Measurements from ENCODE around the gene CAST.

Gene CAST

GRCh38 chr5:96772542-96772941, 110.4 kb downstream of the CAST start:
- peaks cover 14% of the 10 kb centered on the region for H3K4me1 Mint-ChIP-seq
- H3K27me3 Mint-ChIP-seq: no peaks in the 10 kb centered on the region
- no peak overlapping the region for H3K4me3 Mint-ChIP-seq
- peaks cover 66% of the 10 kb centered on the region for H3K36me3 Mint-ChIP-seq (ENCODE audit: low read depth)
- no peak for ATAC-seq
- peak overlapping the region; percentile 8 for H3K27ac Mint-ChIP-seq
- DNase-seq: no peak
- no peaks in the 10 kb centered on the region for H3K9me3 Mint-ChIP-seq

DNA sequence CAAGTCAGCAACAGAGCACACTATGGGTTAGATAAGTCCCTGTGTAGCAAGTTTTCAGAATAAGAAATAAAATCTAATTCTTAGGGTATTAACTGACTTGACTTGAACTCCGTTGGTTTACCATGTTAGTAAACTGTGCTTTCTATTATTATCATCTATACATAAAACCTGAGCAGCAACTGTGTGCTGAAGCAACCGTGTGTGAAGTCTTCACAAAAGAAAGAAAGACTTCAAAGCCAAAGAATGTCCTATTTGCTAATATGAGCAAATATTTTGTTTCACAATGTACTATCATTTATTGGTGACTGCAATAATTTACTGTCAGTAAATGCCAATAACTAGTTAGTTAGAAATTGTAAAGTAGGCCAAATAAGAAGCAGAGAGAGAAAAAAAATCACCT, 112.9 kb downstream of the CAST start:
- ATAC-seq (no peak), DNase-seq (no peak)
- peak overlapping the region; percentile 10 for H3K27ac Mint-ChIP-seq
- no peak overlapping the region for H3K4me3 Mint-ChIP-seq
- no peaks in the 10 kb centered on the region for H3K27me3 Mint-ChIP-seq
- no peaks in the 10 kb centered on the region for H3K9me3 Mint-ChIP-seq
- peaks cover 14% of the 10 kb centered on the region for H3K4me1 Mint-ChIP-seq
- H3K36me3 Mint-ChIP-seq (ENCODE audit: low read depth): peaks cover 70% of the 10 kb centered on the region

DNA sequence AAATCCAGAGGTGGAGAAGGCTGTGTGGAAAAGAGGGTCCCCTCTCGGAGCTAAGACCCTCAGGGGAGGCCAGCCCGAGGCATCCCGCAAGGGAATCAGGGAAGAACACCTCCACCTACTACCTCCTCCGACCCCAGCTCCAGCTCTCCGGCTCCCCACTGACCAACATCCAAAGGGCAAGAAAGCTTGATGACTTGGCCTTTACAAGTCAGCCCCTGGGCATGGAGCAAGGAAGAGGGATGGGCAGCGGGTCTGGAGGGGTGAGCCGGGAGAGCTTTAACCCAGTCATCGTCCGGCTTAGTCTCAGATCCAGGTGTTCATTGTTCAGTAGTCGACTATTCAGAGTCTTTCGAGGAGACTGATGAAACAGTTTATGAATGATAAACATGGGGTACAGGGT, 113.5 kb downstream of the CAST start:
- ATAC-seq: no peak
- Mint-ChIP-seq H3K9me3 (no peaks in the 10 kb centered on the region), H3K4me3 (no peak overlapping the region), H3K36me3 (ENCODE audit: low read depth) (peaks cover 72% of the 10 kb centered on the region), H3K4me1 (peaks cover 14% of the 10 kb centered on the region), H3K27ac (no peak overlapping the region), H3K27me3 (no peaks in the 10 kb centered on the region)
- DNase-seq: no peak

DNA sequence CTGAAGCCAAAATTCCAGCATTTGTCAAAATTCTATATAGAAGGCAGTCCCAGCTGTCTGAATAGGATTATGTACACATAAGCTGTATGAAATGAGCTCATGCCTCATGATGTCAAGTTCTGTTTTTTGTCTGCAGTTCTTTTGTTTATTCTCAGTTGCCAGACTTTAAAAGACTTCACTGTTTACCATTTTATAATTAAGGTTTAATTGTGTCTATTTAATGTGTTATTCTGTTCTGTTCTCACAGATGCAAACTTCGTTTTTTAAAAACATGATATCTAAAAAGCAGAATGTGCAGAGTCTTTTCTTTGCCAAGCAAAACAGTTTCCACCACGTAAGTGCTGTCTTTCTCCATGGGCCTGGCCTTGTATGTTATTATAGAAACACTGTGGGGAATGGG, 114.4 kb downstream of the CAST start:
- Mint-ChIP-seq H3K4me3 (no peak overlapping the region), H3K9me3 (no peaks in the 10 kb centered on the region), H3K27ac (no peak overlapping the region), H3K36me3 (ENCODE audit: low read depth) (peaks cover 68% of the 10 kb centered on the region), H3K4me1 (peaks cover 13% of the 10 kb centered on the region), H3K27me3 (no peaks in the 10 kb centered on the region)
- no peak for ATAC-seq
- DNase-seq: no peak

- H3K27ac Mint-ChIP-seq: no peak overlapping the region
- H3K4me1 Mint-ChIP-seq: peaks cover 5% of the 10 kb centered on the region
- no peaks in the 10 kb centered on the region for H3K9me3 Mint-ChIP-seq
- ATAC-seq (no peak), DNase-seq (no peak)
- peaks cover 69% of the 10 kb centered on the region for H3K36me3 Mint-ChIP-seq (ENCODE audit: low read depth)
- no peak overlapping the region for H3K4me3 Mint-ChIP-seq
- no peaks in the 10 kb centered on the region for H3K27me3 Mint-ChIP-seq
These were observed 116.2 kb downstream of the CAST start for GRCh38 chr5:96778409-96778808.

DNA sequence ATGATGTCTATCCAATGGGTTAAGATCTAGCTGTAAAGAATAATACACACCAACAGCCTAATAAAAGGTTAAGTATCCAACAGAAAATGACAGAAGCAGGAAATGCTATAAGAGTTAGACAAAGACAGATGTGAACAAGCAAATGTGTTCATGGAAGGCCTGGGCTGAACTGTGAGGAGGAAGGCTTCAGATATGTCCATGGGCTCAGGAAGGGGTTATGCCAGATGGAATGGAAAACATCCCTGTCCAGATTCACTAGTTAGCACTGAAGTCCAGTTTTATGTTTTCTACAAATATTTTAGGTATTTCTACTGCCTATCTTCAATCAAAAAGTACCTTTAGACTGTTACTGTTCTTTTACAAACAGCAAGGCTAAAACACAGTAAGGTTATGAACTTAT, 118.5 kb downstream of the CAST start:
- Mint-ChIP-seq H3K9me3 (no peaks in the 10 kb centered on the region), H3K27me3 (no peaks in the 10 kb centered on the region), H3K27ac (peak overlapping the region; percentile 57), H3K4me3 (no peak overlapping the region), H3K4me1 (peaks cover 5% of the 10 kb centered on the region), H3K36me3 (ENCODE audit: low read depth) (peaks cover 69% of the 10 kb centered on the region)
- DNase-seq (no peak), ATAC-seq (no peak)

DNA sequence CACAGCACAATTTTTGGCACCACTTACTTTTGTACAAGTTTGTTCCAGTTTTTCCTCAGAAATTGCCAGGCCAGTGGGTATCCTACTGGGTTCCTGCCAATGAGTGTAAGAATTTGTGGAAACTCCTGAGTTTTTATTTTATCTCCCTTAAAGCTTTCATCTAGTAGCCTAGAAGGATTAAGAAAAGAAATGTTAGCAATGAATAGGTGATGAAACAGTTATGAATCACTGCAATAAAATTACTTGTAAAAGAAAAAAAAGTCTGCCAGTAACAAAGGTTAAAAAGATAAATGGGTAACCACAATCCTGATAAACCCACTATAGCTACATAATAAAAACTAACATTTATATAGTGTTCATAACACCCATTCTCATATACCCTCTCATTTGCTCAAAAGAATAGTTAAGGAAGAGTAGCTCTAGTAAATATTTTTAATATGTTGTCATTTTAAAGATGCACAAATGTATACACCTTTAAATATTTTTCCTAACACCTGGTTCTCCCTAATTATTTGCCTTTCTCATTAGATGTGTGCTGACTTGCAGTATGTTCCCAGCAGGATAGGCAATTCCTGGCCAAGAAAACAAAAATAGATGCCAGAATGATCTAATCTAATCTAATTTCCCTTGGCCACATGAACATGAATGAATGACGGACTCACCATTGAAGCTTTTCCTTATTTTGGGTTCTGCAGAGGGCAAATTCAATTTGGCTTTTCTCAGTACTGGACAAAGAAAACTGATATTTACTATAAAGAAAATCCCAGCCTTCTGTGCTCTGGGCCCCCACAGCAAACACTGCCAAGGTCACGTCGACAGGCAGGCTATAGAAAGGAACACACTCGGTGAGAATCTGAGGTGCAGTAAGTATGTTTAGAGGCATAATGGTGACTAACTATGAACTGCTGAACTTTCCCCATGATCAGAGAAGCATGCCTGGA, 119.1 kb downstream of the CAST start:
- Mint-ChIP-seq H3K27ac (peak overlapping the region; percentile 57), H3K27me3 (no peaks in the 10 kb centered on the region), H3K9me3 (no peaks in the 10 kb centered on the region), H3K4me1 (peaks cover 5% of the 10 kb centered on the region), H3K4me3 (no peak overlapping the region), H3K36me3 (ENCODE audit: low read depth) (peaks cover 71% of the 10 kb centered on the region)
- ATAC-seq (no peak), DNase-seq (no peak)

DNA sequence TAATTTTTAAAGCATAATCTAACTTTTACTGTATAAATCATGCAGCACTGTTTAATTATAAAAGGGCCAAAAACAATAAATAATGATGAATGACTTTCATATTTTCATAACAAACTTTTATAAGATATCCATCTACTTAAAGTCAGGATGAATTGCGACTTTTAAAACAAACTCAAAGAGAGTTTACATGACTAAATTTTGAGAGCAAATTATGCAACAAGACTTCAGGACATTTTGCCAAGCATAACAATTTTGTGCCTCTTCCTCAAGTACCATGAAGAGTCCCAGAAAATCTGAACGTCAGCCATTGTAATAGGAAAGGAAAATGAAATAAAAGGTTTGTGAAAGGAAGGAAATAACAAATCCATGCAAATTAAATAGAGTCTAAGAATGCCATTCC, 121.2 kb downstream of the CAST start:
- peak overlapping the region; percentile 15 for H3K27ac Mint-ChIP-seq
- no peak overlapping the region for H3K4me3 Mint-ChIP-seq
- no peak for ATAC-seq
- H3K27me3 Mint-ChIP-seq: no peaks in the 10 kb centered on the region
- H3K4me1 Mint-ChIP-seq: peaks cover 5% of the 10 kb centered on the region
- H3K9me3 Mint-ChIP-seq: no peaks in the 10 kb centered on the region
- peaks cover 66% of the 10 kb centered on the region for H3K36me3 Mint-ChIP-seq (ENCODE audit: low read depth)
- DNase-seq: no peak

GRCh38 chr5:96785326-96786109, 123.3 kb downstream of the CAST start:
- no peak for ATAC-seq
- no peak for DNase-seq
- Mint-ChIP-seq H3K36me3 (ENCODE audit: low read depth) (peaks cover 68% of the 10 kb centered on the region), H3K27ac (peak overlapping the region; percentile 32), H3K4me3 (no peak overlapping the region), H3K9me3 (no peaks in the 10 kb centered on the region), H3K27me3 (no peaks in the 10 kb centered on the region), H3K4me1 (peaks cover 9% of the 10 kb centered on the region)

GRCh38 chr5:96788112-96788749, 126.1 kb downstream of the CAST start:
- H3K9me3 Mint-ChIP-seq: no peaks in the 10 kb centered on the region
- peak; percentile 63 for ATAC-seq

DNA sequence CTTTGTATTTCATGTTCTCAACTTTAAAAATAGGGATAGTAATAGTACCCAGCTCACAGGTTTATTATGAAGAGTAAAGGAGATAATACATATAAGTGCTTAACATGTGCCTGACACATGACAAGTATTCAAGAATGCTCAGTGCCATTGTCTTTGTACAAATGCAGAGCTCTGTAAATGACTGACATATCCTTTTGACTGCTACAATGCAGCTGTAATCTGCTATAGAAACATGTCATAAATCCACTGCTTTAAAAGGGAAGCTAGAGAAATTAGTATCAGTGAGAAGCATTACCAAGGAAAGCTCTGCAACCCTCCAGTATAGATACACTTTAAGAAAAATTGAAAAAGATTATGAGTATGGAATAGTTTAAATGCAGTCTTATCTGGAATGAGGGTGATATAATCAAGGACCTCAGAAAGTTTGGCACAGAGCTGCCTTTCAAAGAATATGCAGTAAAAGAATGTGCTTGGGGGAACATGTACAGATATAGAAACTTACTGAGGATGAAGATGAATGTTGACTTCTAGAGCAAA, 127.7 kb downstream of the CAST start:
- peak overlapping the region; percentile 12 for H3K27ac Mint-ChIP-seq

More at GRCh38 chr5:96788112-96788749, 126.1 kb downstream of the CAST start:
- DNase-seq: no peak
- H3K4me1 Mint-ChIP-seq: peaks cover 4% of the 10 kb centered on the region
- H3K27ac Mint-ChIP-seq: no peak overlapping the region
- H3K4me3 Mint-ChIP-seq: no peak overlapping the region
- no peaks in the 10 kb centered on the region for H3K27me3 Mint-ChIP-seq
- peaks cover 74% of the 10 kb centered on the region for H3K36me3 Mint-ChIP-seq (ENCODE audit: low read depth)

DNA sequence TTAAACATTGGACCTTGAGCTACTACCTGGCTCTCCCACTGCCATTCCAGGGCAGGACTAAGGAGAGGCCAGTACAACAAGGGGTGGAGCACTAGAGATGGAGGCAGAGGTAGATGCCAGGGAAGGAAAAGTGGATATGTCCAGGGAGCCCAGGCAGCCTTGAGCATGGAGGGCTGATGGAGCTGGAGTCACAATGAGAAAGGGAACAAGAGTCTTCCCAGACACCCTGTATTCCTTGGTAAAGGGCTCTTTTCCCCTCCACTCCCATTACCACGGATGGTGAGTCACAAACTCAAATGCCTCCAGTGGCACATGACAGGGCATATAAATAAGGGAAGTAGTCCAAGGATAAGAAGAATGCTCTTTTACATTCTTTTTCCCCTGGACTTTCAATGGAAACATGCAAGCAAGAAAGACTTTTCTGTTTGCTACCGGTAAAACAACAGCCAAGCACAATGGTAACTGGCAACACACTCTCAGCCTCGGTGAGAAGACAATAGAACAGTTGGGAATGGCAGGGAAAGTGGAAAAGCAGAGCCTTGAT, 128.9 kb downstream of the CAST start:
- Mint-ChIP-seq H3K4me3 (no peak overlapping the region), H3K27me3 (no peaks in the 10 kb centered on the region), H3K9me3 (no peaks in the 10 kb centered on the region), H3K36me3 (ENCODE audit: low read depth) (peaks cover 76% of the 10 kb centered on the region), H3K27ac (no peak overlapping the region), H3K4me1 (peaks cover 27% of the 10 kb centered on the region)
- DNase-seq (no peak), ATAC-seq (no peak)

More for the DNA sequence above, 127.7 kb downstream of the CAST start:
- H3K9me3 Mint-ChIP-seq: no peaks in the 10 kb centered on the region
- no peaks in the 10 kb centered on the region for H3K27me3 Mint-ChIP-seq
- H3K4me3 Mint-ChIP-seq: no peak overlapping the region
- ATAC-seq (no peak), DNase-seq (no peak)
- H3K36me3 Mint-ChIP-seq (ENCODE audit: low read depth): peaks cover 76% of the 10 kb centered on the region
- H3K4me1 Mint-ChIP-seq: peaks cover 16% of the 10 kb centered on the region

- peak overlapping the region; percentile 83 for H3K27ac Mint-ChIP-seq
- DNase-seq (peak; percentile 65), ATAC-seq (peak; percentile 99)
- peaks cover 82% of the 10 kb centered on the region for H3K36me3 Mint-ChIP-seq (ENCODE audit: low read depth)
- H3K27me3 Mint-ChIP-seq: no peaks in the 10 kb centered on the region
- H3K4me1 Mint-ChIP-seq: peaks cover 30% of the 10 kb centered on the region
- no peak overlapping the region for H3K4me3 Mint-ChIP-seq
- H3K9me3 Mint-ChIP-seq: no peaks in the 10 kb centered on the region
These were observed 132.6 kb downstream of the CAST start for GRCh38 chr5:96794757-96795156.

- ATAC-seq (no peak), DNase-seq (no peak)
- peaks cover 31% of the 10 kb centered on the region for H3K4me1 Mint-ChIP-seq
- no peak overlapping the region for H3K27ac Mint-ChIP-seq
- no peak overlapping the region for H3K4me3 Mint-ChIP-seq
- no peaks in the 10 kb centered on the region for H3K27me3 Mint-ChIP-seq
- H3K36me3 Mint-ChIP-seq (ENCODE audit: low read depth): peaks cover 81% of the 10 kb centered on the region
- H3K9me3 Mint-ChIP-seq: no peaks in the 10 kb centered on the region
These were observed 133.4 kb downstream of the CAST start for GRCh38 chr5:96795626-96796025.

Data from activated naive CD8-positive, alpha-beta T cell treated with anti-CD3 and anti-CD28 coated beads, Interleukin-2, amount 50 U/mL, for 24 hours (primary cell).